Loucy (cell line): ENCODE measurements around the gene IFNA7.
"Not testable (repeated sequence)": the region's sequence is repeated elsewhere in the genome, so short reads cannot be mapped to it uniquely, and the experiment has no call there.

Source experiments
- H2AFZ ChIP-seq: fragments of 200-600 bp; sonication (generic); 2 replicates; pipeline ENCODE4 v1.6.0; 2016; ENCODE audit warnings: antibody characterized with exemption, mild to moderate bottlenecking, low read length, moderate library complexity
- H3F3A ChIP-seq: fragments of 200-600 bp; 2 replicates; pipeline ENCODE4 v1.6.0; 2016; ENCODE audit warnings: antibody characterized with exemption, low read depth, mild to moderate bottlenecking
- H3K27me3 ChIP-seq: fragments of 200-600 bp; sonication (generic); 2 replicates; pipeline ENCODE4 v1.6.1; 2014; ENCODE audit warnings: low read length, mild to moderate bottlenecking; ENCODE audit not compliant: insufficient read depth, poor library complexity, severe bottlenecking
- H3K36me3 ChIP-seq: fragments of 200-600 bp; sonication (generic); 2 replicates; pipeline ENCODE4 v1.6.1; 2016; ENCODE audit warnings: low read length; ENCODE audit not compliant: insufficient read depth
- H3K4me1 ChIP-seq: fragments of 200-600 bp; sonication (generic); 2 replicates; pipeline ENCODE4 v1.5.1; 2014; ENCODE audit warnings: low read length, mild to moderate bottlenecking; ENCODE audit not compliant: insufficient read depth, poor library complexity, severe bottlenecking
- H3K4me2 ChIP-seq: fragments of 200-600 bp; sonication (generic); 2 replicates; pipeline ENCODE4 v1.6.0; 2014; ENCODE audit warnings: antibody characterized with exemption, low read length, low read depth, mild to moderate bottlenecking; ENCODE audit not compliant: poor library complexity, severe bottlenecking
- H3K4me3 ChIP-seq: fragments of 200-600 bp; sonication (generic); 2 replicates; pipeline ENCODE4 v1.5.1; 2014; ENCODE audit warnings: low read length, mild to moderate bottlenecking, mixed read lengths; ENCODE audit not compliant: poor library complexity, severe bottlenecking
- H3K79me2 ChIP-seq: fragments of 200-600 bp; sonication (generic); 2 replicates; pipeline ENCODE4 v1.6.1; 2014; ENCODE audit warnings: low read length; ENCODE audit not compliant: insufficient read depth
- H3K9ac ChIP-seq: fragments of 200-600 bp; sonication (generic); 2 replicates; pipeline ENCODE4 v1.6.0; 2014; ENCODE audit warnings: mild to moderate bottlenecking, low read depth, low read length, moderate library complexity; ENCODE audit not compliant: poor library complexity, severe bottlenecking
- H3K9me2 ChIP-seq: fragments of 200-600 bp; sonication (generic); replicated peaks from 2 replicates; pipeline ENCODE4 v1.6.1; 2016; ENCODE audit warnings: low read depth, low read length, mixed read lengths
- H3K9me3 ChIP-seq: fragments of 200-600 bp; sonication (generic); 2 replicates; pipeline ENCODE4 v1.6.1; 2014; ENCODE audit warnings: mild to moderate bottlenecking, antibody characterized with exemption, low read length, low read depth; ENCODE audit not compliant: insufficient read depth
- H4K20me1 ChIP-seq: fragments of 200-600 bp; sonication (generic); 2 replicates; pipeline ENCODE4 v1.6.0; 2014; ENCODE audit warnings: antibody characterized with exemption, low read length, mild to moderate bottlenecking; ENCODE audit not compliant: insufficient read depth, poor library complexity, severe bottlenecking
- EZH2phosphoT487 ChIP-seq: fragments of 200-600 bp; IDR thresholded peaks from 2 replicates; pipeline ENCODE4 v1.6.1; 2018; ENCODE audit warnings: antibody characterized with exemption, mild to moderate bottlenecking, moderate library complexity, borderline replicate concordance
- TF ChIP-seq, protein P1 (sequence below): fragments of 200-600 bp; sonication (generic); conservative IDR thresholded peaks from 2 replicates; pipeline ENCODE4 v1.5.1; 2014; ENCODE audit warnings: mild to moderate bottlenecking, antibody characterized with exemption, low read length

IFNA7 gene

DNA sequence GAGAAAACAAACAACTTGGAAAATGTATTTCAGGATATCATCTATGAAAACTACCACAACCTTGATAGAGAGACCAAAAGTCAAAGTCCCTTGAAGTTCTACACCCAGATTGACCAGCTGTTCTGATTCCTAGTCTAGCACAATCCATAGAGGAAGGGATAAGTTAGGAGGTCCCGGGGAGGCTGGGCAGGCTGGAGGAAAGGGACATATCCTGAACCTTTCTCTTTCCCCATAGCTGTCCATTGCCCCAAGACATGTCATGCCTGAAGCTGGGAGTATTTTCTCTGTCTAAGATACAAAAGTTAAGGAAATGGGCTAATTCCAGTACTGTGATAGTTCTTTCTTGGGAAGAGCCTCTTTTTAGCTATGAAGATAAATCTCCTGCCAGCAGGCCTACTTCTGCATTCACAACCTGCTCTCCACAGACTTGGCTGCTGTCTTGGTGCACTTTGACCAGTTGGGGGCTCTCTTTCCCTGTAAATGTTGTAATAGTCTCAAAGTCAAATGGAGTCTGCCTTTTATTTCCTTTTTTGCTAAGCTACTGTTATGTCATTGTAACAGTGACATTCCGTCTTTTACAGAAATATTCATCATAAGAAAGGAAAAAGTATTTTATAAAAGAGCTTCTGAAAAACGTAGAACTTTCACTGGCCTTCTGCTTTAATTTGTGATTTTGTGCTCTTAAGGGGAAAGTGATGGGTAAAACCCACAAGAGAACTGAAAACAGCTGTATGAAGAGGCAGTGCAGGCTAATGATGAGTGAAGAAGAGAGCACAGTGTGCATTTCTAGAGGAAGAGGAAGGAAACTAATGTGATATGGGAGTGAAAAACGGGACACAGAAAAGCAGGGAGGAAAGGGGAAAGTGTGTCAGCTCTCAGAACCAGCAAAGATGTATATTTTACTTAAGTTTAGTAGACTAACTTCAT, 18.9 kb downstream of the IFNA7 start:
- H3K9ac ChIP-seq, H3K4me2 ChIP-seq, H3K27me3 ChIP-seq, H4K20me1 ChIP-seq, H3K36me3 ChIP-seq, H3F3A ChIP-seq, H3K9me2 ChIP-seq, H3K4me3 ChIP-seq, H3K9me3 ChIP-seq, H3K4me1 ChIP-seq, H3K79me2 ChIP-seq: not testable (repeated sequence)
- H2AFZ ChIP-seq: peak overlapping the region; percentile 72
- TF ChIP-seq, protein P1, sequence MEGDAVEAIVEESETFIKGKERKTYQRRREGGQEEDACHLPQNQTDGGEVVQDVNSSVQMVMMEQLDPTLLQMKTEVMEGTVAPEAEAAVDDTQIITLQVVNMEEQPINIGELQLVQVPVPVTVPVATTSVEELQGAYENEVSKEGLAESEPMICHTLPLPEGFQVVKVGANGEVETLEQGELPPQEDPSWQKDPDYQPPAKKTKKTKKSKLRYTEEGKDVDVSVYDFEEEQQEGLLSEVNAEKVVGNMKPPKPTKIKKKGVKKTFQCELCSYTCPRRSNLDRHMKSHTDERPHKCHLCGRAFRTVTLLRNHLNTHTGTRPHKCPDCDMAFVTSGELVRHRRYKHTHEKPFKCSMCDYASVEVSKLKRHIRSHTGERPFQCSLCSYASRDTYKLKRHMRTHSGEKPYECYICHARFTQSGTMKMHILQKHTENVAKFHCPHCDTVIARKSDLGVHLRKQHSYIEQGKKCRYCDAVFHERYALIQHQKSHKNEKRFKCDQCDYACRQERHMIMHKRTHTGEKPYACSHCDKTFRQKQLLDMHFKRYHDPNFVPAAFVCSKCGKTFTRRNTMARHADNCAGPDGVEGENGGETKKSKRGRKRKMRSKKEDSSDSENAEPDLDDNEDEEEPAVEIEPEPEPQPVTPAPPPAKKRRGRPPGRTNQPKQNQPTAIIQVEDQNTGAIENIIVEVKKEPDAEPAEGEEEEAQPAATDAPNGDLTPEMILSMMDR: peak; percentile 76

DNA sequence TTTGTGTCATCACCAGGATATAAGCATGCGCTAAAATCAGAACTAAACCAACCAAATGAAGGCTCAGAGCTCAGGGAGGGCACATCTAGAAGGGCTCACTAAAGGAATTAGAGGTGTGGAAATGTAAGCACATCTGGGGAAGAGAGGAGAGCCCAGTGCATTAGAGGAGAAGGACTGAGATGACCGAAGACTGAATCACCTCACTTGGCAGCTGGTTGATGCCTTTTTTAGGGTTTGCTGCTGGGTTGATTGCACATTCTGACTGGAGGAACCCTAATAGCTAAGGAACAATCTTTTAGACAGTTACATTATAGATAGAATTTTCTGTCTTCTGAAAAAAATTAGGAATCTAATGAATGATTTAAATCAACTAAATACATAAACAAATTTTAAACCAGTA, 27.3 kb downstream of the IFNA7 start:
- Histone ChIP-seq H3K4me2 (no peak overlapping the region), H3K4me3 (no peak overlapping the region), H3K79me2 (no peaks in the 10 kb centered on the region), H3K4me1 (peaks cover 6% of the 10 kb centered on the region), H3K36me3 (no peaks in the 10 kb centered on the region), H3F3A (no peaks in the 10 kb centered on the region), H3K9ac (no peak overlapping the region), H4K20me1 (no peaks in the 10 kb centered on the region), H2AFZ (no peak overlapping the region), H3K9me3 (no peaks in the 10 kb centered on the region), H3K9me2 (no peaks in the 10 kb centered on the region), H3K27me3 (no peaks in the 10 kb centered on the region)
- no peak for TF ChIP-seq EZH2phosphoT487
- TF ChIP-seq, protein P1: no peak

DNA sequence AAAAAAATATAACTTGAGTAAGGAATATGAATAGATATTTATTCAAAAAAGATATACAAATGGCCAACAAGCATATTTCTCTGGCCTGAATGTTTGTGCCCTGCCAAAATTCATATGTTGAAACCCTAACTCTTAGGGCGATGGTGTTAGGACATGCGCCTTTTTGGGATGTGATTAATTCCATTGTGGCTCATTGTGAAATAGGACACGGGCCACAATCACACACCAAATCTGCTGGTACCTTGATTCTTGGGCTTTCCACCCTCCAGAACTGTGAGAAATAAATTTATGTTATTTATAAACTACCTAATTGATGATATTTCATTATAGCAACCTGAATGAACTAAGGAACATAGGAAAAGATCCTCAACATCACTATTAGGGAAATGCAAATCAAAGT, 29.8 kb downstream of the IFNA7 start:
- no peaks in the 10 kb centered on the region for H4K20me1 ChIP-seq
- H3K9ac ChIP-seq: no peak overlapping the region
- H2AFZ ChIP-seq: no peak overlapping the region
- no peaks in the 10 kb centered on the region for H3K9me2 ChIP-seq
- TF ChIP-seq, protein P1: no peak
- no peak for TF ChIP-seq EZH2phosphoT487
- H3K36me3 ChIP-seq: no peaks in the 10 kb centered on the region
- no peaks in the 10 kb centered on the region for H3K9me3 ChIP-seq
- no peak overlapping the region for H3K4me2 ChIP-seq
- H3K79me2 ChIP-seq: no peaks in the 10 kb centered on the region
- H3F3A ChIP-seq: no peaks in the 10 kb centered on the region
- H3K4me3 ChIP-seq: no peak overlapping the region
- no peaks in the 10 kb centered on the region for H3K27me3 ChIP-seq
- peaks cover 6% of the 10 kb centered on the region for H3K4me1 ChIP-seq
